Measurements from ENCODE around the gene POU2F2.

The POU2F2 gene

DNA sequence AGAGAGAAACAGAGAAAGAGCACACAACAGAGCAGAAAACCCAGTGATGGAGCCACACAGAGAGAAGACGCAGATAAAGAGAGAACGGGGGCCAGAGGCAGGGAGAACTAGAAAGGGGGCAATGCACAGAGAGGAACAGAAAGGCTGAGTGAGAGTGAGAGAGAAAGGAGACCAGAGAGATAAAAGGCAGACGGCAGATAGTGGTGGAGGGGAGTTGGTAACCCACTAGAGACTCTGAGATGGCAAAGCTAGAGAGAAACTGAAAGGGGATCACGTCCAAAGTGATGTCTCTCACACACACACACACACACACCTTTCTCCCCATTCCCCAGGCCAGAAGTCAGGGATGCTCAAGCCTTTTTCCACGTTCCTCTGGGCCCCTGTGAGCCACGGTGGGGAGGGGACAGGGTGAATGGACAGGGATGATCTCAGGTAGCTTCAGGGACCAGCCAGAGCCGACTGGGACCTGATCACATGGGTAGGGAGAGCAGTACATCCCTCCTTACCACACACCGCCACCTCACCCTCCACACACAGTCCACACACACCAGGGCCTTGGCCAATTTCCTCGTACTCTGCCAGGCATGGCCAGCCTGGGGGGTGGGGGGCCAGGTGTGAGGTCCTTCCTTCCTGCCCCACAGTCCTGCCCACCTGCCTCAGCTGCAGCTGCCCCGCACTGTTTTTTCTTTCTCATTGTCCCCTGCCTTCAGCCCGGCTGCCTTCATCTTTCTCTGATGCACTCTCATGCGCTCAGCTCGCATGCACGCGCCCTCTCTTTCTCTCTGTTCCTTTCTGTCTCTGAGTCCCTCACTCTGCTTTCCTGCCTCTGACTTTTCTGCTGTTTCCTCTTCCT lies 22.5 kb upstream of the POU2F2 start:
- no peak for DNase-seq

- DNase-seq = no peak
Observed at GRCh38 chr19:42153672-42154433, 21.6 kb upstream of the POU2F2 start.

- no peak for DNase-seq
Observed at GRCh38 chr19:42152910-42153671, 20.8 kb upstream of the POU2F2 start.

DNA sequence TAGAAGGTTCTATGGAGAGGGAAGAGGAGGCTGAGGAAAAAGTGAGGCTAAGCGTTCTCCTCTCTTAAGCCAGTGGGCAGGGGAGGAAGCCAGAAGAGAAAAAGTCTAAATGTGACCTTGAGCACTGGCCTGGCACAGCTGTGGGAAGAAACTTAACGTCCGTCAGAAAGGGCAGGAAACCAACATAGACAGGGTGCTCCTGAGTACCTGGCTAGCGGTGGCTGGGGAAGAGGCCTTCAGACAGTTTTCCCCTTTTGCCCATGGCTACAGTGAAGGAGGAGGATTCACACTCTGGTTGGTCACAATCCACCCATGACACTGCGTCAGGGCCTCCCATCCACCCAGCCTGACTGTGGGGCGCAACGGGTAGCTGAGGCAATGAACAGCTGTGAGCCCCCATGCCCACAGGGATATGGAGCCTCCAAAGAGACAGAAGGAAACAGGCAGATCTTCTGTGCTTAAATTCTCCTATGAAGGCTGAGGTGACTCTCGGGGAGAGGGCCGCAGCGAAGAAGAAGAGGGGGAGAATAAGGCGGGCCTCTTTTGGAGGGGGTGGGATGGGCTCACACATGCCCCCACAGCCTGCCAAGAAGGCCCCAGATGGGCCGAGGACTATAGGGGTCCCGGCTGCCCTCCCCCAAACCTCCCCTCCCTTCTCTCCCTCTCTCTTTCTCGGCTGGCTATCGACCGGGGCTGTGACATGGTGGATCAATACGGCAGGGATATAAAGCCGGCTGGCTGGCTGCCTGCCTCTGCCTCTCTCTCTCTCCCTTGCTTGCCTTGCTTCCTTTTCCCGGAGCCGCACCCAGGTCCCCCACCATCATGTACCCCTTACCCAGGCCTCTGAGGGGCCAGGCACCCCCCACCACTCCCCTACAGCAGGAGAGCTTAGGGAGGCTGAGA lies 19.8 kb upstream of the POU2F2 start:
- DNase-seq = no peak

DNA sequence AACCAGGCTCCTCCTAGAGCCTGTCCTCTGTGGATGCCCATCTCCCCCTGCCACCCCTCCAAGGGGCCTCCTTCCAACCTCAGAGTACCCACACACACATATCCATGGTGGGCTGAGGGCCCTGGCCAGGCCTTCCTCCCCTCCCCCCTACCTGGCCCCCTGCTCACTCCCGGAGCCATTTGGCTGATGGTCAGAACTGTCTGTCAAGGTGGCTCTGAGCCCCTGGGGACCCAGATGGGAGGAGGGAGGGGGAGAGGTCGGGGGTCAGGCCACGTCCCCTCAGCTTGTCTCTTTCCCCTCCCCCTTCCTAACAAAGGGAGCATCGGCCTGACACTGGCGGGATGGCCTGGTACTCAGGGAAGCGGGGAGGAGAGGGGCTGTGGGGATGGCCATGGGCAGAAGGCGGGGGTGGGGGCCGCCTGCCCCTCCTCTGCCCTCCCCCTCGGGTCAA lies 18.7 kb upstream of the POU2F2 start:
- DNase-seq = no peak

- no peak for DNase-seq
Observed at GRCh38 chr19:42150364-42150763, 18.1 kb upstream of the POU2F2 start.

GRCh38 chr19:42149447-42150202 lies 17.4 kb upstream of the POU2F2 start:
- no peak for DNase-seq

DNA sequence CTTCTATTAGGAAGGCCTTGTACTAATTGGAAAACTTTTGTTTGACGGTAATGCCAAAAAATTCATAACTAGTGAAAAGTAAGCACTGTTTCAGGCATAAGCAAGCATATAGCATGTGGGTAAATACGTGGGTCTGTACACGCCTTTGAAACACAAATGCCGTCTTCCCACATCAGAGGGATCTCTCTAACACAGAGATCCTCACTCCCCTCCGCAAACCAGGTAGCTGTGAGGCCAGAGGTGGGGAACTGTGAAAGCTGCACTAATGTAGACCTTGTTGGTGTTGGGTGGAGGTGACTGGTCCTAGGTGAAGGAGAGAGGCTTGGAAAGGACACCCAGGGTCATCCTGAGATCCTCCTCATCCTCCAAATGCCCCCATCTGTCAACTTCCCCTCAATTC lies 16.0 kb upstream of the POU2F2 start:
- no peak for DNase-seq

DNA sequence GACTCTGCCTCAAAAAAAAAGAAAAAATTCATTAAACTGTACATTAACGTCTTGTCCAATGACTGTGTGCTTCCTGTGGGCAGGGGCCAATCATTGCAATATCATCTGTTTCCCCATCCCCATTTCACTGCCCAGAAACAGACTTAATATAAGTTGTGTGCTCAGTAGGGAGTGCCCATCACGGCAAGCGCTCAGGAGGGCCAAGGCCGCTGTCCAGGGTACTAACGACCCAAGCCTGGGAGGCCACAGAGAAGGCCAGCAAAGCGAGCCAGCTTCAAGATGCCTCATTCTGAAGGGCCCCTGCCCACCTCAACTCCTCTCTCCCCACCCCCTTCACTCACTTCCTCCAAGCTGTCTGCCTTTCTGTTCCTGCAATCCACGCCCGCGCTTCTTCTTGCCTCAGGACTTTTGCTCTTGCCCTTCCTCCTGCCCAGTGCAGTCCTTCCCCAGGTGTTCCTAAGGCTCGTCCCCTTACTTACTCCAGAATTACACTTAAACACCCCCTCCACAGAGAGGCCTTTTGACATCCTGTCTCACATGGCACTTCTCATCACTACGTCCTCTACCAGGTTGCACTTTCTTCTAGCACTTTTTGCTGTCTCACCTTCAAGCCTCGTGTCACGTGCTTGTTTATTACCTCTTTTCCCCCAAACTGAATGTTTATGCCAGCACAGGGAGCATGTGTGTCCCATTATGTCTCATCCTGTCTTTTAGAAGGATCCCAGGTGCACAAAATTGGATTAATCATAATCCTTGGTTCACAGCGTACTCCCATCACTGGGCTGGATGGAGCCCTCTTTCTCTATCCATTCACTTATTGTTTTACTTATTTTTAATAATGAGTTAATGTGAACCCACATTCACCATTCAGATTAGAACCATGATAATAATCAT lies 11.3 kb upstream of the POU2F2 start:
- DNase-seq = no peak

GRCh38 chr19:42140125-42140754 lies 8.0 kb upstream of the POU2F2 start:
- no peak for DNase-seq

GRCh38 chr19:42134535-42135070 lies 2.4 kb upstream of the POU2F2 start:
- DNase-seq = no peak

DNA sequence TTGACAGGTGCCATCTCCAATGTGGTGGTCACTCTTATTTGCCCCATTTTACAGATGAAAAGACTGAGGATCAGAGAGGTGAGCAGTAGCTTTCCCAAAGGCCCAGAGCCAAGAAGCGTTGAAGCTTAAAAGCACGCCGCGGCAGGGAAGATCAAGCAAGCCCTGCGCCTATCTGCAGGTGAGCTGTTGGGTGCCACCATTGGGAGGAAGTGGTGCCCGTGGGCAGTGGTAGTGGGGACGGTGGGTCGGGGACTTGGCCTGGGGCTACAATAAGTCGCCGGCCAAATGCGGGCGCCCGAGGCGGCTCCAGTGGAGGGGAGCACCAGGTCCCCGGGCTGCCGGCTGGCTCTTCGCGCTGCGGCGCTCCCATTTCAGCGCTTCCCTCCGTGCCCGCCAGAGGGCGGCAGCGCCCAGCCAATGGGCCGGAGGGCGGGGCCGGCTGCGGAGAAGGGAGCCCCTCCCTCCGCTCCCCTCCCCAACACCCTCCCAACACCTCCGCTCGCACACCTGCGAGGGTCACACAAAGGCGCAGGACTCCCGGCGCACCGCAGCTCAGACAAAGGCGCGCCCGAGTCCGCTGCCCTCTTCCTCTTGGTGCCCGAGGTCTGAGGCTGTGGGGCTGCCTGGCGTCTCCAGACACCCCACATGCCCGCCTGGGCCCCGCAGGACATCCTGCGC lies 744 bp upstream of the POU2F2 start:
- DNase-seq = peak; percentile 78

DNA sequence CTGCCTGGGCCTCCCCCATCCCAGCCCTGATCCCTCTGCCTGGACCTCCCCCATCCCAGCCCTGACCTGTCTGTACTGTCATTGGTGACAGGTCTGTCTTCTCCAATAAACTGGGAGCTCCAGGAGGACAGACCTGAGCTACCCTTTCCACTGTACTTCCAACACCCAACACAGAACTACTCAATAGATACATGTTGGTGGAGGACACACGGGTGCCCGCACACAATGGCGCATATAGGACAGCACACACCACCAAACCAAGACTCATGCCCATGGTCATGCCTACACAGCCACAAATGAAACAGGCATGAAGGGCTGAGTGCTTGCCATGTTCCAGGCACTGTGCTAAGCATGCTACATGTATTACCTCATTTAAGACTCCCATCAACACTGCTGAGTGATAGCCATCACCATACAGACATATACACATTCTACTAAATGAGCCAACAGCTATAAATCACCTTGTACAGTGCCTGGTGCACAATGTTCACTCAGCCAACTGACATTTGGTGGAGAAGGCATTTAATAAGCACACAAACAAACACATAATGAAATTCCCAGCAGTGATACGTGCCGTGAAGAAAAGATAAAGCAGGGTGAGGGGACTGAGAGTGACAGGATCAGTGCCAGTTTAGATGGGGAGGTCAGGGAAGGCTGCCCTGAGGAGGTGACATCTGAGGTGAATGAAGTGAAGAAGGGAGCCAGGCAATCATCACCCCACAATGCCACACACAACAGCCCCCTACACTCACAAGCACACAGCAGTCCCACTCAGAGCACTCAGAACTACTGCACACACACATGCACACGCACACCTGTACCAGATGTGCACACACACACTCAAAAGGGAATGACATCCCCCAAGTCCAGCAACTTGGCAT lies 857 bp downstream of the POU2F2 start:
- no peak for DNase-seq

GRCh38 chr19:42130254-42130573 lies 2.0 kb downstream of the POU2F2 start:
- no peak for DNase-seq

- DNase-seq = no peak
Observed at GRCh38 chr19:42129399-42130253, 2.6 kb downstream of the POU2F2 start.

GRCh38 chr19:42126574-42126973 lies 5.7 kb downstream of the POU2F2 start:
- no peak for DNase-seq

DNA sequence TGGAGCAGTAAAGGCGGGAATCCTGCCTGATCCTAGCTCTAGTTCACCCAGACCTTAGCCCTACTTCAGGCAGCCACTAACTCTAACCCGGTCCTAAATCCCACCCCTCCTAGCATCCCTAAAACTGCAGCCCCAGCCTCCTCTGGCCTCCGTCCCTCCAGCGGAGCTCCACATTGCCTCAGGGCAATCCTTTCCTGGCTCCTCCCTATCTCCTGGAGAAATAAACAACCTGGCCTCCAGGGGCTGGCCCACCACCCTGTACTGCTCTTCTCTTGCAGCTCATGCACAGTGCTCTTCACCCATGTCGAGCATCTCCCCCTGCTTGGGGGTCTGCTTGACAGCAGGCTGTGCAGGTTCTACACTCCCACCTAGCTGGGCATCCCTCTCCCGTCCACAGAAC lies 6.7 kb downstream of the POU2F2 start:
- DNase-seq = no peak
